ENCODE measurements around the gene ANKRD39. TPM values are rescaled to one million over a fixed set of nuclear protein-coding genes. Genes with fewer than 3 reads are reported as not detected.
A peak's percentile ranks its signal among the peaks of the same experiment; 100 is the strongest.

The ANKRD39 gene
- total and polyA plus RNA-seq, 2 of the 8 experiments (the other 6 are each of a cell fraction or from before 2014, with no cell fraction given) = 18.5 to 21.3 TPM

- TF ChIP-seq CHD7 (IDR thresholded peaks at IDR 0.05; ENCODE audit: insufficient replicate concordance, low read length) (no peak), CBX5 (IDR thresholded peaks at IDR 0.05; ENCODE audit: low read depth, low read length) (no peak), SIN3A (conservative IDR thresholded peaks at IDR 0.05 in 1 of 2, IDR thresholded peaks at IDR 0.05 in 1 of 2; ENCODE audit: low read depth in 1 of 2, low read length in 2 of 2) (peak in 1 of 2 experiments; percentile 27; a peak in 2 of 4 replicates), ASH2L (IDR thresholded peaks at IDR 0.05; ENCODE audit: low read length) (peak; percentile 46), SP1 (IDR thresholded peaks at IDR 0.05; ENCODE audit: low read depth, low read length) (no peak), KDM4A (IDR thresholded peaks at IDR 0.05; ENCODE audit: low read depth, low read length, severe bottlenecking) (peak; percentile 34)
Observed at GRCh38 chr2:96868555-96869280, 10.9 kb upstream of the ANKRD39 start (continued).

Measured in H1 (cell line).